Activated CD8-positive, alpha-beta memory T cell treated with anti-CD3 and anti-CD28 coated beads for 4 hours (primary cell): ENCODE measurements around the gene DYNLT4.
"Not testable (repeated sequence)": the region's sequence is repeated elsewhere in the genome, so short reads cannot be mapped to it uniquely, and the experiment has no call there.

ENCODE experiments used
- DNase-seq, 2 donors: peaks; one replicate each; pipeline ENCODE4 v3.0.0-alpha.2; 2020; ENCODE audit warnings: low read depth in 2 of 2

Gene DYNLT4

GRCh38 chr1:44828841-44829440 lies 21.8 kb upstream of the DYNLT4 start:
- no peak for DNase-seq

DNA sequence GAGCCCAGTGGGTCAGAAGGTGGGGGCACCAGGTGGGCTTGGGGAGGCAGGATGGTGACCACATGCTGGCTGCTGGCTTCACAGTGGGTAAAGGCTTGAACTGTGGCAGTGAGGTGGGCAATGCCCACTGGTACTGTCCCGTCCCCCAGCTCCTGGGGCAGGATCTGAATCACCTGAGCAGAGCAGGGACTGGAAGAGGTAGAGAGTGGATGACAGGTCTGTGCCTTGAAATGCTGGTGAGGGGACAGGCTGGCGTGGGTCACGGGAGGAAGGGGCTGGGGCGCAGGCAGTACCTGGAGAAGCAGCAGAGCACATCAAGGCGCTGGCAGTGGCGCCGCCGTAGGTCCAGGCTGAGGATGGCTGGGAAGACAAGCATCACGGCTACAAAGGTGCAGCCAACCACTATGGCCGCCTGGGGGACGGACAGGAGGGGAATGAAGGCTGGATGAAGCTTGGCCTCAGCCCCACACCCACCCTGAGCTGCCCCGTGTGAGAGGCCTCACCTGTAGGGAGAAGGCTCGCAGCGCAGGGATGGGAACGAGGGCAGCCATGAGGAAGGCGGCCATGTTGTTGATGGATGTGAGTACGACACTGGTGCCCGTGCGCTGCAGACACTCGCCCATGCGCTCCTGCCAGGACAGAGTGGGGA lies 21.0 kb upstream of the DYNLT4 start:
- no peak for DNase-seq

- DNase-seq, result no peak
Measured at GRCh38 chr1:44827197-44828002, 20.2 kb upstream of the DYNLT4 start.

DNA sequence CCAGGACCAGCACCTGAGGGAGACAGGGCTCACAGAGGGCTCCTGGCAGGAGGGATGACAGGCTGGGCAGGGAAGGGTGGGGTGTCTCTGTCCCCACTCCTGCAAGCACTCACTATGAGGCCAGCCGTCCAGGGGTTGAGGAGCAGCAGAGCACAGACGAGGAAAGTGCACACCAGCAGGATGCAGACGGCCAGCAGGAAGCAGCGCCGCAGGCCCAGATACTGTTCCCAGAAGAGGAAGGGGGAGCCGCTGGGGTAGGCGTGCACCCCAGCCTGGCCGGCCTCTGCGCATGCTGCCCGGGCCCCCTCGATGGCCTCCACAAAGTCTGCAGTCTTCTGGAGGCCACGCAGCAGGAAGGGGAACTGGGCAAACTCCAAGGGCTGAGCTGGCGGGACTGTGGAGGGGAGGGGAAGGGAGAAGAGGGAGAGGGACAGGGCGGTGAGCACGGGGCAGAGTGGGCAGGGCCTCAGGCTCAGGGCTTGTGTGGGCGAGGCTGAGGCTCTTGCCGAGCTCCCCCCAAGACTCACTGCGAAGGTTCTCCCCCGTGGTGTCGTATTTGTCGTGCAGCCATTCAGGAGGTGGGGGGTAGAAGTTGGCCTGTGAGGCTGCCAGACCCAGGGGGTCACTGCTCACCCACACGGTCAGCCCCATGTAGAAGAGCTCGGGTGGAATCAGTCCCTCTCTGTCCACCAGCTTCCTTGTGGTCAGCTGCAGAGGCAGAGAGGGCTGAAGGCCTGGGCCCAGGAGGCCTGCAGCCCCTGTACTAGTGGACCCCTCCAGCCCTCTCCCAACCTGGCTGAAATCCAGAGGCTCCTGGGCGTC lies 19.4 kb upstream of the DYNLT4 start:
- DNase-seq, result no peak

- not testable (repeated sequence) for DNase-seq
Measured at GRCh38 chr1:44824392-44824791, 17.2 kb upstream of the DYNLT4 start.

DNA sequence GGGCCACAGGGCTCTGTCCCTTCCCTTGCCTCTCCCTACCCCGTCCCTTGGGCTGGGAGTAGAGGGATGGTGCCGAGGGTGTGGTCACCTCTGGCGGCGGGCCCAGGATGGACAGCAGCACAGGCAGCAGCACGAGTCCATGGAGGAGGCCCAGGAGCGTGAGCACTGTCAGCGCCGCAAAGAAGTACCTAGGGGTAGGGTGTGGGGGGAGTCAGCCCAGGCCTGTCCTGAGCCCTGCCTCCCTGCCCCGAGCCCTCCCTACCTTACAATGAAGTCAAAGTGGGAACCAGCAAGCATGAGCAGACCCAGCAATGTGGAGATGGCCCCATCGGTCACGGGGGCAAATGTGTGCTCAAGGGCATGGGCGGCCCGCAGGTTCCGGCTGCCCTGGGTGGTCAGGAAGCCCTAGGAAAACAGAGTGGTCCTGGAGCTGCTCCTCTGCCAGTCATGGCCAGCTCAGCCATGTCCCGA lies 15.9 kb upstream of the DYNLT4 start:
- no peak for DNase-seq

DNA sequence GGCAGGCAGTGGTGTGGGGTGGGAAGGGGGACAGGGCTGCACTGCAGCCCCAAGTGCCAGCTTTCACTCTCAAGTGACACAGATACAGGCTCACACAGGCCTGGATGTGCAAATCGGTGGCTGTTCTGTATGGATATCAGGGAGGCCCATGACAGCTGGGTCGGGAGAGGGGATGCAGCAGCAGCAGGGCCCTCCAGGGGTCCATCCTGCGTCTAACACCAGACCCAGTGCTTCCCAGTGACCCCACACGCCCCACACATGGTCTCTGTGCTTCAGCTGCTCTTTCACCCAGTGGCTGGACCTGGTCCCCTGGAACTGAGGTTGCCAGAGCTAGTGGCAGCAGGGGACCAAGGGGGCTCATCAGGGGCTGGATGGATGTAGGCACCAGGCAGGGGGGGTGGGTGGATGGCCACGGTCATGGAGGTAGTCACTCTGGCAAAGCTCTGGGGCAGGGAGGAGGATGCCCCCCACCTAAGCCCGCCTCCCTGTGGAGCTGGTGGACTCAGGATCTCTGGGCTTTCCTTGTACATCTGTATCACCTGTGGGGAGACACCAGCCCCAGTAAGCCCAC lies 15.1 kb upstream of the DYNLT4 start:
- DNase-seq, result no peak

- no peak for DNase-seq
Measured at GRCh38 chr1:44821240-44821715, 14.1 kb upstream of the DYNLT4 start.

DNA sequence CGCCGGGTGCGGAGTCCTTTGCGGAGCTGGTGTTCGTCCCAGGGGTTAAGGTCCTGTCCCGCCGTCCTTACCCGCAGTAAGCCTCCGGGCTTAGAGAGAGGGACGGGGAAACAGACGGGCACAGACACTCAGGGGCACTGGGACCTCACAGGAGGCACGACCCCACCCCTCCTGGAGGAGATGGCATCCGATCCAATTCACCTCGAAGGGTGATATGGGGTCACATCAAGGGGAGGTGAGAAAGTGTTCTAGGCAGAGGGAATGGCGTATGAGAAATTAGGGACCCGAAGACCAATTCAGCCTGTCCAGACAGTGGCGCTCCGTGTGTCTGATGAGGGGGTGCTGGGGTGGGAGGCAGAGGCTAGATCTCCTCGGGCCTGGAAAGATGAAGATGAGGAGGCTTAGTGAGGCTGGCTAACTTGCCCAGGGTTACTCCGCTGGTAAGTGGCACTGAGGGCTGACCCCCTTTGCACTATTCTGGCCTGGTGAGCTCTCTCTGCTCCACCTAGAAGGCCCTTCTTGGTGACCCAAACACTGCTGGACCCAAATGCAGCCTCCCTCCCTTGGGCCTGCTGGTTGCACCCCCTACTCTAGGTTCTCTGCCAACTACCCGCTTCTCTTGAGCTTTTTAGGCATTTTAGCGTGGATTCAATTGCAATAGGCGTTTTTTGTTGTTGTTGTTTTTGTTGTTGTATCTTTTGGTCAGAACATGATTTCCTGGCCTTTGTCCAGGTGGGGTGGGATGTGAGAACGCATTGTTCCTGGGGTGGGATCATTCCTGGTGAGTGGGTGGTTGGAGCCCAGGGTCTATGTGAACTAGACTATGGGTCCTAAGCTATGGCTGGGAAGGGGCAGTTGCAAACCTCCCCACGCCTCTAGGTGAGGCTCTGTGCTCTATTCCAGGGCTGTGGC lies 13.4 kb upstream of the DYNLT4 start:
- DNase-seq, result no peak

GRCh38 chr1:44819608-44820327 lies 12.6 kb upstream of the DYNLT4 start:
- DNase-seq, result peak in 1 of 2 donors; percentile 53

DNA sequence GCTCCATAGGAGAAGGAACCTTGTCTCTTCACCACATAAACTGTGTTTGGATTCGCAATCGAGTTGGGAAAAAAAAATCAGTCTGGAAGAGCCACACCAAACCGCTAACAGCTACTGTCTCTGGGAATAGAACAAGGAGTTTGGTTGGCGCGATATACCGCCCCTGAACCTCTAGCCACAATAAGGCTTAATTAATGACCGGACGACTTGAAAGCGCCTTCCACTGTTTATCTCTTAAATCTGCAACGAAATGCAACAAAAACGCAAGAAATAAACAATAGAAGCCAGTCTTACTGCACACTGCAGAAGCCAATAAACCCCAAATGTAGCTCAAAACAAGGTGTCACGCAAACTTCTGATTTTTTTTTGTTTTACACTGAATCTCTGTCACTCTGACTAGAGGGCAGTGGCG lies 12.1 kb upstream of the DYNLT4 start:
- DNase-seq, result no peak

DNA sequence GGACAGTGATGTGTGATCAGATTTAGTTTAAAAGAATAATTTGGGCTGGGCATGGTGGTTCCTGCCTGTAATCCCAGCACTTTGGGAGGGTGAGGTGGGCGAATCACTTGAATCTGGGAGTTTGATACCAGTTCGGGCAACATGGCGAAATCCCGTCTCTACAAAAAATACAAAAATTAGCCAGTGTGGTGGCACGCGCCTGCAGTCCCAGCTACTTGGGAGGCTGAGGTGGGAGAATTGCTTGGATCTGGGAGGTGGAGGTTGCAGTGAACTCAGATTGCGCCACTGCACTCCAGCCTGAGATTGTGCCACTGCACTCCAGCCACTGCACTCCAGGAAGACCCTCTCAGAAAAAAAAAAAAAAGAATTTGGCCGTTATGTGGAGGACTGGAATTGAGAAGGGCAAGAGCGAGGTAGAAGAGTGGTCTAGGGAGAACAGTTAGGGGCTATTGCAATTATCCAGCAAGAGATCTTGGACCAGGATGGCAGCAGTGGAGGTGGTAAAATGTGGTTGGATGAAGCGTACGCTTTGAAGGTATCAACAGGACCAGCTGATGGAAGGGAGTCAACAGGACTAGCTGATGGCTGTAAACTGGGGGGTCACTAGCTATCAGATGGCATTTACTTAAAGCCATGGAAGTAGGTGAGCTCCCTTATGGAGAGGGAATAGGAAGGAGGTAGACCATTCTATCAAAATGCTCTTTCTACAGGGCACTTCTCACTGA lies 10.8 kb upstream of the DYNLT4 start:
- DNase-seq, result no peak

- no peak for DNase-seq
Measured at GRCh38 chr1:44817307-44817706, 10.2 kb upstream of the DYNLT4 start.

GRCh38 chr1:44815926-44816325 lies 8.8 kb upstream of the DYNLT4 start:
- DNase-seq, result not testable (repeated sequence)

- DNase-seq, result no peak
Measured at GRCh38 chr1:44812822-44813543, 5.8 kb upstream of the DYNLT4 start.

DNA sequence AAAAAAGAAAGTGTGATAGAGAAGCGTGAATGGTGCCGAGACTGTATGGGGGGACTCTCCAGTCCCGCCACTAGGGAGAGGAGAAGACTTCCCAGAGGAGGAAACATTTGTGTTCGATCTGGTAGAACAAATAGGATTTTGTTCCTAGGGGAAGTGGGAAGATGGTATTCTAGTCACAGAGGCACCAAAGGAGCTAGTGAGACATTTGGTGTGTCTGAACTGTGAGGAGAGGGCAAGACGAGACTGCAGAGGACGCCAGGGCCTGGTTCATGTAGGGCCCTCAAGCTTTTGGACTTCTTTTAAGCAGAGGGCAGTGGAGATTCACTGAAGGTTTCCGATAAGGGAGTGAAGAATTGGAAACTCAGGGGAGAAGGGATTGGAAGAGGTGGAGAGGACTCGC lies 4.1 kb upstream of the DYNLT4 start:
- no peak for DNase-seq

DNA sequence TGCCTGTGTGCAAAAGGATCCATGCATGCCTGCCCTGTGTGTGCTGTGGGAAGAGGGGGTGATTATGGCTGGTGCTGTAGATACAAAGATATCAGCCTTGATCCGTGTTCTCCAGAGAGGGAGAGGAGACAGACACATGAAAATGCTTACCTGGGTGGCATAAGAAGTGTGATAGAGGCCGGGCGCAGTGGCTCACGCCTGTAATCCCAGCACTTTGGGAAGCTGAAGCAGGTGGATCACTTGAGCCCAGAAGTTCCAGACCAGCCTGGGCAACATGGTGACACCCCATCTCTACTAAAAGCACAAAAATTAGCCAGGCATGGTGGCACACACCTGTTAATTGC lies 3.6 kb upstream of the DYNLT4 start:
- DNase-seq, result not testable (repeated sequence)

DNA sequence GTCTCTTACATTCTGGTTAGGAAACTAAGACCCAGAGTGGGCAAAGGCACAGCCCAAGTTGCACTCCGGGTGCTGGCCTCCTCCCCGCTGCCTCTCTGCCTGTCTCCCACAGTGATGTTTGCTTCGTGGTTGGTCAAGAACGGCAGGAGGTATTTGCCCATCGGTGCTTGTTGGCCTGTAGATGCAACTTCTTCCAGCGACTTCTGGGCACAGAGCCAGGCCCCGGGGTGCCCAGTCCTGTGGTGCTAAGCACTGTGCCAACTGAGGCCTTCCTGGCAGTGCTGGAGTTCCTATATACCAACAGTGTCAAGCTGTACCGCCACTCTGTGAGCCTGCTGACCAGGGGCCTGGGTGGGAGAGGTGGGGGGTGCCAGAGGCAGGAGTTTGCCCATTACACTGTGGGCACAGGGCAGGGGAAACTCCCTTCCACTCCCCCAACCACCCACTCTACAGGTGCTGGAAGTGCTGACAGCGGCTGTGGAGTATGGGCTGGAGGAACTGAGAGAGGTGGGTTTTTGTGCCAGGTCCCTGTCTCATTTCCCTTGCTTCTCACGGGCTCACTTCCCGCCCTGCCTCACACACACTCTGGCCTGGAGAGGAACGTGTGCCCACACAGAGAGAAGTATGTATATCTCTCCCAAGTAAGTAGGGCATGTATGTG lies 3.1 kb upstream of the DYNLT4 start:
- no peak for DNase-seq
